ENCODE results near the gene INHA. TPM values are rescaled to one million over a fixed set of nuclear protein-coding genes. Genes with fewer than 3 reads are reported as not detected.
A peak's percentile ranks its signal among the peaks of the same experiment; 100 is the strongest.

The INHA gene
- total RNA-seq, 1 experiment from 2014 or later = 0.80 TPM

DNA sequence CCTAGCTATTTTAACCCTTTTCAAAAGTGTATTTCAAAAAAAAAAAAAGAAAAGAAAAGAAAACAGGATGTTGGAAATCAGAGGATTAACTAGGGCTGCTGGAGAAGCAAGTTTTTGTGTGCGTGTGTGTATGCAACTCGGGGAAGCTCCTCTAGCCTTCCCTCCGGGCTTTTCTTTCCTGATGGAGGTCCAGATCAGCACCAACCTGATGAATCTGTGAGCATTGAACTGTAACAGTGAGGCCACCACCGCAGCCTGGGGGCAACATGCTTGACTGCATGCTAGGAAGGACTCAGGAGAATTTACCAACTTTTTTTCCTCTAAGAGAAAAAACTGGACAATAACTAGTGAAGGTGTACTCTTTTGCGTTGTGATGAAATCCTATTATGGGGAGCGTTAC, 3.1 kb upstream of the INHA start:
- Mint-ChIP-seq H3K36me3 (ENCODE audit: insufficient read depth, unreplicated experiment) (peaks cover 46% of the 10 kb centered on the region), H3K9me3 (ENCODE audit: low read depth, unreplicated experiment) (no peaks in the 10 kb centered on the region), H3K27ac (ENCODE audit: unreplicated experiment) (no peak overlapping the region), H3K4me3 (ENCODE audit: low read depth, unreplicated experiment) (no peak overlapping the region), H3K4me1 (ENCODE audit: low read depth, unreplicated experiment) (peaks cover 9% of the 10 kb centered on the region), H3K27me3 (ENCODE audit: unreplicated experiment) (no peaks in the 10 kb centered on the region)
- BruUV-seq (replicated peaks) = no TSS peak
- TF ChIP-seq, protein P1, sequence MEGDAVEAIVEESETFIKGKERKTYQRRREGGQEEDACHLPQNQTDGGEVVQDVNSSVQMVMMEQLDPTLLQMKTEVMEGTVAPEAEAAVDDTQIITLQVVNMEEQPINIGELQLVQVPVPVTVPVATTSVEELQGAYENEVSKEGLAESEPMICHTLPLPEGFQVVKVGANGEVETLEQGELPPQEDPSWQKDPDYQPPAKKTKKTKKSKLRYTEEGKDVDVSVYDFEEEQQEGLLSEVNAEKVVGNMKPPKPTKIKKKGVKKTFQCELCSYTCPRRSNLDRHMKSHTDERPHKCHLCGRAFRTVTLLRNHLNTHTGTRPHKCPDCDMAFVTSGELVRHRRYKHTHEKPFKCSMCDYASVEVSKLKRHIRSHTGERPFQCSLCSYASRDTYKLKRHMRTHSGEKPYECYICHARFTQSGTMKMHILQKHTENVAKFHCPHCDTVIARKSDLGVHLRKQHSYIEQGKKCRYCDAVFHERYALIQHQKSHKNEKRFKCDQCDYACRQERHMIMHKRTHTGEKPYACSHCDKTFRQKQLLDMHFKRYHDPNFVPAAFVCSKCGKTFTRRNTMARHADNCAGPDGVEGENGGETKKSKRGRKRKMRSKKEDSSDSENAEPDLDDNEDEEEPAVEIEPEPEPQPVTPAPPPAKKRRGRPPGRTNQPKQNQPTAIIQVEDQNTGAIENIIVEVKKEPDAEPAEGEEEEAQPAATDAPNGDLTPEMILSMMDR (IDR thresholded peaks at IDR 0.05; ENCODE audit: unreplicated experiment) = no peak
- CTCF ChIA-PET = no interaction called here
- no peak for DNase-seq
- intact Hi-C loops (cut with micrococcal nuclease; ENCODE audit: unreplicated experiment) = no loop called here

DNA sequence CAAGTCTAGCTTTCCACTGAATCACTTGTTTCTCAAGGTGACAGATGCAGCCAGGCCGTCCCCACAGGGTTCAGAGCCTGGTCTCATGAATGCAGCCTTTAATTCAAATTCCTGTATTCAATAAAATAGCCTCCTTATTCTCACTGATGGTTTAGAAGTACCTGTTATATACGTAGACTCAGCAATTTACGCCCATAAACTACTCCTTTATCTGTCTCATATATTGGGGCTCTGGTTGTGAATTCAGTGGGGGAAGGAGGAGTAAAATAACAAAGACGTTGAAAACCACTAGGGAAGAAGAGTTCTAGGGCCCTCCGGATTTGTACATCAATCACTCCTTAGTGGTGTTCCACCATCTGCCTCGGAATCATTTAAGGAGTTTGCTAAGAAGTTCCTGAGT, 2.5 kb upstream of the INHA start:
- TF ChIP-seq, protein P1 (IDR thresholded peaks at IDR 0.05; ENCODE audit: unreplicated experiment) = no peak
- intact Hi-C loops (cut with micrococcal nuclease; ENCODE audit: unreplicated experiment) = no loop called here
- peaks cover 42% of the 10 kb centered on the region for H3K36me3 Mint-ChIP-seq (ENCODE audit: insufficient read depth, unreplicated experiment)
- no peaks in the 10 kb centered on the region for H3K9me3 Mint-ChIP-seq (ENCODE audit: low read depth, unreplicated experiment)
- peaks cover 9% of the 10 kb centered on the region for H3K4me1 Mint-ChIP-seq (ENCODE audit: low read depth, unreplicated experiment)
- H3K4me3 Mint-ChIP-seq (ENCODE audit: low read depth, unreplicated experiment) = peak overlapping the region; percentile 51
- CTCF ChIA-PET = no interaction called here
- DNase-seq = no peak
- TSS peak; percentile 53 for BruUV-seq (replicated peaks)
- no peaks in the 10 kb centered on the region for H3K27me3 Mint-ChIP-seq (ENCODE audit: unreplicated experiment)
- no peak overlapping the region for H3K27ac Mint-ChIP-seq (ENCODE audit: unreplicated experiment)

DNA sequence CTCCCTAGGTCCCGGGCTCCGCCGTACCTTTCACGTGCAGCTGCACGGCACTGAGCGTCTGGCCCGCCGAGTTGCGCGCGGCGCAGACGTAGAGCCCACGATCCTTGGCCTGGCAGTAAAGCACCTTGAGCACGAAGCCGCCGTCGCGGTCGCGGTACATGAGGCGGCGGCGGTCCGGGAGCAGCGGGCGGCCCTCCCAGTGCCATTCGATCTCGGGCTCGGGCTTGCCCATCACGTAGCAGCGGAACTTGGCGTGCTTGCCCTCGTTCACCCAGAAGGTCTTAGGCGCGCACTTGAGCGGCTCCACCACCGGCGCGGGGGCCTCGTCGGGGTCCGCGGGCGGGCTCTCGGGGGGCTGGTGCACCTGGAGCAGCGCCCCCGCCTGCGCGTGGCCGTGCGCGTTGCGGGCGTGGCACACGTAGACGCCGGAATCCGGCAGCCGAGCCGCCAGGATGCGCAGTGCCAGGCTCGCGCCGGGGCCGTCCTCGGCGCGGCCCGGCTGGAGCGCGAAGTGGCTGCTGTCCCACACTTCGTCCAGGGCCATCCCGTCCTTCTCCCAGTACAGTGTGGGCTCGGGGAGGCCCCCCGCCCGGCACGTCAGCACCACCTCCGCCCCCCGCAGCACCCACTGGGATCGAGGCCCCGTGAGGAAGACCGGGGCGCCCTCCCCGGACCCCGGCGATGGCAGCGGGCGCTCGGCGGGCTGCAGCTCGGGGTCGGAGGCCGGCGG, 1.8 kb upstream of the INHA start:
- no peak overlapping the region for H3K27ac Mint-ChIP-seq (ENCODE audit: unreplicated experiment)
- H3K27me3 Mint-ChIP-seq (ENCODE audit: unreplicated experiment) = peaks cover under 1% of the 10 kb centered on the region
- CTCF ChIA-PET = interaction anchor here (0.6 to 1.5 kb wide), 3 partner anchors 10 to 139 kb away, joined by 4 to 6 read pairs (median 5); no protein-coding TSS in a partner anchor
- BruUV-seq (replicated peaks) = no TSS peak
- peak overlapping the region; percentile 51 for H3K4me3 Mint-ChIP-seq (ENCODE audit: low read depth, unreplicated experiment)
- TF ChIP-seq, protein P1 (IDR thresholded peaks at IDR 0.05; ENCODE audit: unreplicated experiment) = no peak
- peaks cover 9% of the 10 kb centered on the region for H3K4me1 Mint-ChIP-seq (ENCODE audit: low read depth, unreplicated experiment)
- peaks cover 37% of the 10 kb centered on the region for H3K36me3 Mint-ChIP-seq (ENCODE audit: insufficient read depth, unreplicated experiment)
- DNase-seq = peak; percentile 36
- H3K9me3 Mint-ChIP-seq (ENCODE audit: low read depth, unreplicated experiment) = no peaks in the 10 kb centered on the region
- intact Hi-C loops (cut with micrococcal nuclease; ENCODE audit: unreplicated experiment) = no loop called here

DNA sequence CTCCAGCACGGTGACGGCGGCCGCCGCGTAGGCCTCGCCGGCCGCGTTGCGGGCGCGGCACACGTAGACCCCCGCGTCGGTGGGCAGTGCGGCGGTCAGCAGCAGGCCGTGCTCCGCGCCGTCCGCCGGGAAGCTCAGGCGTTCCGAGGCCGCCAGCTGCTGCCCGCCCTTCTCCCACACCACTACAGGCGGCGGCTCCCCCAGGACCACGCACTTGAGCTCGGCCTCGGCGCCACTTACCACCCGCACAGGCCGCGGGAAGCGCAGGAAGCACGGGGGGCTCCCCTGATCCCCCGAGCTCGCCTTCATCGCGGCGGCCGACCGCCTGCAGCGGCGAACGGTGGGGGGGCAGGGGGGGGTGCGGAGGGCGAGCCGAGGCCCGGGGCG, 1.2 kb upstream of the INHA start:
- Mint-ChIP-seq H3K4me3 (ENCODE audit: low read depth, unreplicated experiment) (peak overlapping the region; percentile 51), H3K9me3 (ENCODE audit: low read depth, unreplicated experiment) (no peaks in the 10 kb centered on the region), H3K36me3 (ENCODE audit: insufficient read depth, unreplicated experiment) (peaks cover 37% of the 10 kb centered on the region), H3K27me3 (ENCODE audit: unreplicated experiment) (peaks cover 6% of the 10 kb centered on the region), H3K27ac (ENCODE audit: unreplicated experiment) (no peak overlapping the region), H3K4me1 (ENCODE audit: low read depth, unreplicated experiment) (peaks cover 9% of the 10 kb centered on the region)
- CTCF ChIA-PET = interaction anchor here (0.6 to 1.5 kb wide), 5 partner anchors 11 to 139 kb away, joined by 3 to 6 read pairs (median 4); no protein-coding TSS in a partner anchor
- TF ChIP-seq, protein P1 (IDR thresholded peaks at IDR 0.05; ENCODE audit: unreplicated experiment) = no peak
- intact Hi-C loops (cut with micrococcal nuclease; ENCODE audit: unreplicated experiment) = no loop called here
- peak; percentile 25 for DNase-seq
- no TSS peak for BruUV-seq (replicated peaks)
